NCI-H2081 (cell line): ENCODE results near the gene ABCG4.
A peak's percentile ranks its signal among the peaks of the same experiment; 100 is the strongest.
"Not testable (repeated sequence)": the region's sequence is repeated elsewhere in the genome, so short reads cannot be mapped to it uniquely, and the experiment has no call there.

Source experiments
- DNase-seq, 2 experiments: peaks; one replicate each; lab custom pipeline; 2025; lab: John Stamatoyannopoulos, UW

ABCG4 gene

GRCh38 chr11:119153049-119153818, 4.4 kb downstream of the ABCG4 start:
- DNase-seq, result no peak

GRCh38 chr11:119154178-119154577, 5.3 kb downstream of the ABCG4 start:
- no peak for DNase-seq

GRCh38 chr11:119155733-119156492, 7.1 kb downstream of the ABCG4 start:
- no peak for DNase-seq

- no peak for DNase-seq
These were observed 7.6 kb downstream of the ABCG4 start for GRCh38 chr11:119156496-119156895.

- DNase-seq, result no peak
These were observed 8.2 kb downstream of the ABCG4 start for GRCh38 chr11:119157063-119157462.

GRCh38 chr11:119158467-119158866, 9.6 kb downstream of the ABCG4 start:
- no peak for DNase-seq

GRCh38 chr11:119160151-119160550, 11.3 kb downstream of the ABCG4 start:
- DNase-seq, result no peak

- no peak for DNase-seq
These were observed 13.0 kb downstream of the ABCG4 start for GRCh38 chr11:119161871-119162270.

- DNase-seq, result no peak
These were observed 17.7 kb downstream of the ABCG4 start for GRCh38 chr11:119166368-119167076.

- DNase-seq, result not testable (repeated sequence)
These were observed 18.2 kb downstream of the ABCG4 start for GRCh38 chr11:119167077-119167458.

GRCh38 chr11:119167933-119168332, 19.1 kb downstream of the ABCG4 start:
- no peak for DNase-seq

- DNase-seq, result peak; percentile 85 to 86
These were observed 19.8 kb downstream of the ABCG4 start, which contains the start of gene NLRX1 for GRCh38 chr11:119168471-119169281. Gene NLRX1, plus strand, starts transcription at chr11:119168725. Its CDS starts 2,679 bp downstream, at chr11:119171404.

- no peak for DNase-seq
These were observed 20.4 kb downstream of the ABCG4 start for GRCh38 chr11:119169282-119169719.

GRCh38 chr11:119172513-119172912, 23.7 kb downstream of the ABCG4 start:
- no peak for DNase-seq

GRCh38 chr11:119173453-119173852, 24.6 kb downstream of the ABCG4 start:
- no peak for DNase-seq

GRCh38 chr11:119175493-119176077, 26.7 kb downstream of the ABCG4 start:
- DNase-seq, result no peak

- no peak for DNase-seq
These were observed 29.4 kb downstream of the ABCG4 start for GRCh38 chr11:119178166-119178680.

GRCh38 chr11:119179342-119179741, 30.5 kb downstream of the ABCG4 start:
- DNase-seq, result no peak

- peak; percentile 48 to 70 for DNase-seq
These were observed 31.1 kb downstream of the ABCG4 start for GRCh38 chr11:119179983-119180382.

- DNase-seq, result peak in 1 of 2 experiments; percentile 14
These were observed 32.2 kb downstream of the ABCG4 start for GRCh38 chr11:119180729-119181676.
